H54 (cell line): ENCODE data around the gene DTNBP1.

ENCODE experiments used
- DNase-seq: peaks from one replicate; pipeline ENCODE4 v3.0.0; 2011; ENCODE audit warnings: low spot score, mixed read lengths; ENCODE audit not compliant: insufficient read length
- FAIRE-seq: peaks from 3 replicates; lab custom pipeline; 2011; peaks lifted over from hg19 to GRCh38; lab: Jason Lieb, UNC
- POLR2A ChIP-seq: IDR thresholded peaks from 2 replicates; pipeline ENCODE4 v1.6.1; 2011; ENCODE audit warnings: low read depth, mild to moderate bottlenecking, low read length

Gene DTNBP1

GRCh38 chr6:15580326-15580725 is 82.5 kb downstream of the DTNBP1 start:
- no peak for FAIRE-seq

DNA sequence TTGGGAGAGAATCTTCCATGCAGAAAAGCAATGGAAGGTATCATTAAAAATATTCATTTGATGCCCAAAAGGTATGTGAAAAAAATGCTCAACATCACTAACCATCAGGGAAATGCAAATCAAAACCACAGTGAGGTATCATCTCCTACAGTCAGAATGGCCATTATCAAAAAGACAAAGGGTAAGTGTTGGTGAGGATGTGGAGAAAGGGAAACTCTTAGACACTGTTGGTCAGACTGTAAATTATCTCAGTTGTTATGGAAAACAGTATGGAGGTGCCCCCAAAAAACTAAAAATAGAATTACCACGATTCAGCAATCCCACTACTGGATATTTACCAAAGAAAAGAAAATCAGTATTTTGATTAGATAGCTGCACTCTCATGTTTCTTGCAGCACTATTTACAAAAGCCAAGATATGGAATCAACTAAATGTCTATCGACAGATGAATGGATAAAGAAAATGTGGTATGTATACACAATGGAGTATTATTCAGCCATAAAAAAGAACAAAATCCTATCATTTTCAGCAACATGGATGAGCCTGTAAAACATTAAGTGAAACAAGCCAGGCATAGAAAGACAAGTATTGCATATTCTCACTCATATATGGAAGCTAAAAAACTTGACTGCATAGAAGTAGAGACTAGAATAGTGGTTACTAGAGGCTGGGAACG is 84.0 kb downstream of the DTNBP1 start:
- TF ChIP-seq POLR2A, result no peak
- DNase-seq (no peak), FAIRE-seq (no peak)

More at GRCh38 chr6:15580326-15580725, 82.5 kb downstream of the DTNBP1 start:
- DNase-seq, result no peak
- no peak for TF ChIP-seq POLR2A

- no peak for FAIRE-seq
- TF ChIP-seq POLR2A, result no peak
- DNase-seq, result no peak
Measured at GRCh38 chr6:15577550-15578171, 85.2 kb downstream of the DTNBP1 start.

- FAIRE-seq (no peak), DNase-seq (no peak)
- TF ChIP-seq POLR2A, result no peak
Measured at GRCh38 chr6:15577106-15577505, 85.7 kb downstream of the DTNBP1 start.

DNA sequence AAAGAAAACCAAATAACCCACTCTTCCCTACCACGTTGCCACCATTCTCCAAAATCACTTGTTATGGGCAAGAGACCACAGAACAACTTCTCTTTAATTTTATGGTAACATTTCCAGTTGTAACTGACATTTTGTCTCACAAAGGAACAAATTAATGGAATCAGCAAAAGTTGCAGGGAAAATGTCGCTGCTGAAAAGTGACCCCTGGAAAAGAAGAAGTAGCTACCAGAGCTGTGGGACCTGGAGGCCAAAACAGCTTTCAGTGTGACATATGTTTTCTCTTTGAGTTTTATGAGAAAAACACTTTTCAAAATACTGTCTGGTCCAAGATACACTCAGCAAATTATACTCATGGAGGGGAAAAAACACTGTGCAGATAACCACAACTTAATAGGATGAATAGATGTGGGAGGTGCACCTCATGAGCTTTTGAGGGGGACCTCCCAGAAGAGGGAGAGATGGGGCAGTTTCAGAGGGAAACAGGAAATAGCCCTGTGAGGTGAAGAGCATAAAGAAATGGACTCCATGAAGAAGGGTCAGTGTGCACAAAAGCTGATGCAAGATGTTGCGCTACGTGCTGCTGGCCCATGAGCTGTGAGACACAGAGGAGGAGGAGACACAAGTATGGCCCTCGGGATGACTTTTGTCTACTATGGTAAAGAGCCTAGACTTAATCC is 87.3 kb downstream of the DTNBP1 start:
- FAIRE-seq (no peak), DNase-seq (no peak)
- TF ChIP-seq POLR2A, result no peak

DNA sequence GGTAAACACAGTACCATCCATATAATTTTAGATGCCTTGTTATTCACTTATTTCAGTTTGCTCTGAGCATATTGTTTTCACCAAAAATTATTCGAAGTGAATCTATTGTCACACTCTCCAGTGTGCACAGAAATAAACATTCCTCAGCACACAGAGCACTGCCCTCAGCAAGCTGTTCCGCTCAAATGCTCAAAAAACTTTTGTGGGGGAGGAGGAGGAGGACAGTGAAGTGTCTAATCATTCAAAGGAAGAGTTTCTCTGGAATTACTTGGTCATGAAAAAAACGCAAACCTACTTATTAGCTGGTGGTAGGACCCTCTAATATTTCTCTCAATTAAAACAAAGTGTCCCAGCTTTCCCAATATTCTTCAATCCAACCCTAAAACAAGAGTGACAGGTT is 88.3 kb downstream of the DTNBP1 start:
- FAIRE-seq (no peak), DNase-seq (no peak)
- TF ChIP-seq POLR2A, result no peak

DNA sequence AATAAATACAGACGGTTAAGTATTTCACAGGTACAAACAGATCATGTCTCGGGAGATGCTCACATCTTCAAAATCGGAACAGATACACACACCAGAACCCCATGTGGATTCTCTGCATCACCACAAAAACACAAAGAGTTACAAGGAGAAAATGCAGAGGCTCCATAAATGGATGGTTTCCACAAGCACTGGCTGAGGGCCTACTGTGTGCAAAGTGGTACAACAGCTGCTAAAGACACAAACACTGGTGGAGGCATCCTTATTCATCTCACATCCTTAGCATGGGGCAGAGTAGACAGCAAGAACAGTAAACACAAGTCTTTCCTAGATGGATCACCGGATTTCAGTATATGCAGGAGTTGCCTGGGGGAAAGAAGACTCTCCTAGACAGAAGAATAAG is 88.8 kb downstream of the DTNBP1 start:
- no peak for TF ChIP-seq POLR2A
- DNase-seq, result no peak
- FAIRE-seq, result no peak

DNA sequence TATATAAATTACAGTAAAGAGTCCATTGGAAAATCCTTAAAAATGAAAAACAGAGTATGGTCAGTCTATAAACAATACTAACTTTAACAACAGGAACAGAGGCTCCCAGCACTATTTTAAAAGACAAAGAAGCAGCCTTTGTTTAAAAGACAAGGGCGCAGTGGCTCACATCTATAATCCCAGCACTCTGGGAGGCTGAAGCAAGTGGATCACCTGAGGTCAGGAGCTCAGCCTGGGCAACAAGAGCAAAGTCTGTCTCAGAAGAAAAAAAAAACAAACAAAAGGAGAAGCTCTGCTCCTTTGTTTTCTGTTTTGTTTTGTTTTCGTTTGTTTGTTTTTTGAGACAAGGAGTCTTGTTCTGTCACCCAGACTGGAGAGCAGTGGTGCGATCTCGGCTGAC is 89.4 kb downstream of the DTNBP1 start:
- DNase-seq (no peak), FAIRE-seq (no peak)
- TF ChIP-seq POLR2A, result no peak

DNA sequence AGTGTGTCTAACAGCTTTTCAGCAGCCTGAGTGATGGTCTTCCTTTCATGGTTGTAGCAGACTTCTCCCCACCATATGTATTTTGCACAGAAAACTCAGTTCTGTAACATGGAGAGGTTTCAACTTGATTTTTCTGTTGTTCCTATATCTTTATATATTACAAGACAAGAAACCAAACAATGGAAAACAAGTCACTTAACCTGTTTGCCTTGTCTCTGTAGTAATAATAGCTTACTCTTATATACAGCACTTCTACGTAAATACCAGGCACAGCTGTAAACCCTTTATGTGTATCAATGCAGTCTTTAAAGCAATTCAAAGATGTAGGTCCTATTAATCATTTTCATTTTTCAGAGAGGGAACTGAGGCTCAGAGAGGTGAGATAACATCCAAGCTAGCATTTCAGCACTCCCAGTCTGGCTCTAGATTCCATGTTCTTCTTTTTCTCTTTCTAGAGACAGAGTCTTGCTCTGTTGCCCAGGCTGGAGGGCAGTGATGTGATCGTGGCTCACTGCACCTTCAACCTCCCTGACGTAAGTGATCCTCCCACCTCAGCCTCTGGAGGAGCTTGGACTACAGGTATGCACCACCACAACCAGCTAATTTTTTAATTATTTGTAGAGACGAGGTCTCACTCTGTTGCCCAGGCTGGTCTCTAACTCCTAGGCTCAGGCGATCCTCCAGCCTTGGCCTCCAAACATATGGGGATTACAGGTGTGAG is 90.4 kb downstream of the DTNBP1 start:
- TF ChIP-seq POLR2A, result no peak
- no peak for DNase-seq
- no peak for FAIRE-seq

- DNase-seq (no peak), FAIRE-seq (no peak)
- no peak for TF ChIP-seq POLR2A
Measured at GRCh38 chr6:15570171-15570570, 92.7 kb downstream of the DTNBP1 start.

- DNase-seq (no peak), FAIRE-seq (no peak)
- no peak for TF ChIP-seq POLR2A
Measured at GRCh38 chr6:15569035-15569995, 93.5 kb downstream of the DTNBP1 start.

DNA sequence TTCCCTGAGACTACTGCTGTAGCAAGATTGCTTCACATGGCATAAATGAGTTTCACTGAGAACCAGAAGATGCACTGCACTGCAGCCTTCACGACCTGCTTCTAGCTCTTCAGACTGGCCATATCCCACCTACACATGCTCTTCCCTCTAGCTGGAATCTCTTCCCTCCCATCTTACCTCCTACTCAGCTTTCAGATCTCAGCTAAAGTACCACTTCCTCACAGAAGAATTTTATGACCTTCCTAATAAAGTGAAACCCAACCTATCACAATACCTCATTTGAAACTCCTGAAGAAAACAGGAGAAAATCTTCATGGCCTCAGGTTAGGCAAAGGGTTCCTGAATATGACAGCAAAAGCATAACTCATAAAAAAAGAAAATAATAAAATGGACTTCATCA is 99.9 kb downstream of the DTNBP1 start:
- FAIRE-seq (no peak), DNase-seq (no peak)
- TF ChIP-seq POLR2A, result no peak

- FAIRE-seq (peak; percentile 20), DNase-seq (no peak)
- TF ChIP-seq POLR2A, result no peak
Measured at GRCh38 chr6:15561447-15562199, 101.2 kb downstream of the DTNBP1 start.
